Measurements from ENCODE around the gene ARL6IP1. TPM values are rescaled to one million over a fixed set of nuclear protein-coding genes. Genes with fewer than 3 reads are reported as not detected.

The ARL6IP1 gene
- total RNA-seq, 1 experiment from 2014 or later: 343 TPM

- no peak overlapping the region for H3K4me3 ChIP-seq (ENCODE audit: low read depth in 2 of 2, low read length in 2 of 2)
- no peak for TF ChIP-seq POLR2AphosphoS5 (IDR thresholded peaks at IDR 0.05; ENCODE audit: low read depth, low read length)
- TF ChIP-seq TCF7L2 (IDR thresholded peaks at IDR 0.05; ENCODE audit: low read depth, low read length): no peak
- BruUV-seq (replicated peaks): no TSS peak
- ChIA-PET POLR2A (interaction anchor here (0.5 kb wide), 1 partner anchor 43 kb away, joined by 7 read pairs; no protein-coding TSS in a partner anchor), CTCF (no interaction called here)
- in situ Hi-C loops (cut with HindIII; ENCODE audit: low pct_unique_long_range_greater_than_20kb, low sequenced_read_pairs) (loop anchor here (10.0 kb wide), 1 partner anchor 143 kb away; no protein-coding TSS in a partner anchor), intact Hi-C loops (cut with micrococcal nuclease; ENCODE audit: unreplicated experiment) (no loop called here)
- no peak overlapping the region for H3K27ac ChIP-seq (ENCODE audit: low read length)
- no peaks in the 10 kb centered on the region for H3K27me3 ChIP-seq (ENCODE audit: control insufficient read depth, insufficient read depth, low read length)
- H3K4me1 ChIP-seq (ENCODE audit: control insufficient read depth, insufficient read depth, low read length): no peaks in the 10 kb centered on the region
- no peaks in the 10 kb centered on the region for H3K9me3 ChIP-seq (ENCODE audit: control insufficient read depth, insufficient read depth, low read depth, low read length)
- no peak for ATAC-seq
- DNase-seq (ENCODE audit: low read depth, low spot score): no peak
- H3K36me3 ChIP-seq (ENCODE audit: control insufficient read depth, insufficient read depth, low read length): peaks cover 81% of the 10 kb centered on the region
Measured at GRCh38 chr16:18832006-18832405, 30.7 kb upstream of the ARL6IP1 start.

- no peaks in the 10 kb centered on the region for H3K9me3 ChIP-seq (ENCODE audit: control insufficient read depth, insufficient read depth, low read depth, low read length)
- intact Hi-C loops (cut with micrococcal nuclease; ENCODE audit: unreplicated experiment): no loop called here
- DNase-seq (ENCODE audit: low read depth, low spot score) (no peak), ATAC-seq (no peak)
- ChIA-PET POLR2A (no interaction called here), CTCF (interaction anchor here (0.6 kb wide), 1 partner anchor 42 kb away, joined by 6 read pairs; no protein-coding TSS in a partner anchor)
- peaks cover 62% of the 10 kb centered on the region for H3K36me3 ChIP-seq (ENCODE audit: control insufficient read depth, insufficient read depth, low read length)
- no peak for TF ChIP-seq SIN3A (IDR thresholded peaks at IDR 0.05; ENCODE audit: borderline replicate concordance, insufficient read depth, low read depth, low read length)
- TF ChIP-seq CTCF (IDR thresholded peaks at IDR 0.05): no peak
- no peak for TF ChIP-seq POLR2AphosphoS5 (IDR thresholded peaks at IDR 0.05; ENCODE audit: low read depth, low read length)
- TF ChIP-seq TCF7L2 (IDR thresholded peaks at IDR 0.05; ENCODE audit: low read depth, low read length): no peak
- no peak for TF ChIP-seq REST (IDR thresholded peaks at IDR 0.05; ENCODE audit: insufficient read depth in 1 of 2, low read depth in 2 of 2, low read length in 1 of 2)
- no TSS peak for BruUV-seq (replicated peaks)
- in situ Hi-C loops (cut with HindIII; ENCODE audit: low pct_unique_long_range_greater_than_20kb, low sequenced_read_pairs): no loop called here
- no peak overlapping the region for H3K27ac ChIP-seq (ENCODE audit: low read length)
- H3K4me1 ChIP-seq (ENCODE audit: control insufficient read depth, insufficient read depth, low read length): no peaks in the 10 kb centered on the region
- no peak overlapping the region for H3K4me3 ChIP-seq (ENCODE audit: low read depth in 2 of 2, low read length in 2 of 2)
- H3K27me3 ChIP-seq (ENCODE audit: control insufficient read depth, insufficient read depth, low read length): no peaks in the 10 kb centered on the region
Measured at GRCh38 chr16:18829251-18829650, 27.9 kb upstream of the ARL6IP1 start.

- DNase-seq (ENCODE audit: low read depth, low spot score): no peak
- no peaks in the 10 kb centered on the region for H3K27me3 ChIP-seq (ENCODE audit: control insufficient read depth, insufficient read depth, low read length)
- no peak for TF ChIP-seq TCF7L2 (IDR thresholded peaks at IDR 0.05; ENCODE audit: low read depth, low read length)
- TF ChIP-seq REST (IDR thresholded peaks at IDR 0.05; ENCODE audit: insufficient read depth in 1 of 2, low read depth in 2 of 2, low read length in 1 of 2): no peak
- no peak for TF ChIP-seq POLR2AphosphoS5 (IDR thresholded peaks at IDR 0.05; ENCODE audit: low read depth, low read length)
- no peak for TF ChIP-seq CTCF (IDR thresholded peaks at IDR 0.05)
- no peak for TF ChIP-seq SIN3A (IDR thresholded peaks at IDR 0.05; ENCODE audit: borderline replicate concordance, insufficient read depth, low read depth, low read length)
- in situ Hi-C loops (cut with HindIII; ENCODE audit: low pct_unique_long_range_greater_than_20kb, low sequenced_read_pairs): no loop called here
- H3K27ac ChIP-seq (ENCODE audit: low read length): no peak overlapping the region
- no peak for ATAC-seq
- no peaks in the 10 kb centered on the region for H3K9me3 ChIP-seq (ENCODE audit: control insufficient read depth, insufficient read depth, low read depth, low read length)
- CTCF ChIA-PET: no interaction called here
- intact Hi-C loops (cut with micrococcal nuclease; ENCODE audit: unreplicated experiment): no loop called here
- BruUV-seq (replicated peaks): no TSS peak
- H3K4me3 ChIP-seq (ENCODE audit: low read depth in 2 of 2, low read length in 2 of 2): no peak overlapping the region
- H3K36me3 ChIP-seq (ENCODE audit: control insufficient read depth, insufficient read depth, low read length): peaks cover 49% of the 10 kb centered on the region
- POLR2A ChIA-PET: no interaction called here
- H3K4me1 ChIP-seq (ENCODE audit: control insufficient read depth, insufficient read depth, low read length): no peaks in the 10 kb centered on the region
Measured at GRCh38 chr16:18827890-18828289, 26.5 kb upstream of the ARL6IP1 start.

All from Panc1 (cell line).